A549 (cell line): ENCODE data around the gene FNDC10. TPM values are rescaled to one million over a fixed set of nuclear protein-coding genes. Genes with fewer than 3 reads are reported as not detected.
A peak's percentile ranks its signal among the peaks of the same experiment; 100 is the strongest.

Experiments
- ATAC-seq, 2 experiments: fragments of 200-7000 bp in 1 of 2; fragments of >200 bp in 1 of 2; cut with Nextera tagmentation in 1 of 2; cut with Tn5 transposase in 1 of 2; 3 replicates each; pipeline versions ENCODE4 v1.8.0 to v1.9.1; 2018 to 2020; ENCODE audit warnings: mild to moderate bottlenecking in 1 of 2, moderate library complexity in 1 of 2
- CTCF ChIA-PET: fragments of 300-600 bp; sonication (Branson Sonifier 250); formaldehyde crosslinking; extraction: SDS; loops from one replicate; lab custom pipeline; 2021; ENCODE audit warnings: antibody characterized with exemption, inconsistent platforms; lab: Yijun Ruan, JAX
- POLR2A ChIA-PET: fragments of 350-600 bp; formaldehyde crosslinking; extraction: SDS; loops from one replicate; lab custom pipeline; 2021; ENCODE audit warnings: antibody characterized with exemption, inconsistent platforms; lab: Yijun Ruan, JAX
- DNase-seq, 2 experiments: peaks; one replicate each; pipeline versions ENCODE4 v3.0.0 to v3.0.0-alpha.2; 2011 to 2016; ENCODE audit warnings: low read depth in 1 of 2, low spot score in 1 of 2
- FAIRE-seq: peaks from 2 replicates; lab custom pipeline; 2011; peaks lifted over from hg19 to GRCh38; lab: Jason Lieb, UNC
- H3K27ac ChIP-seq, 2 experiments: fragments of >200 bp; sonication (Bioruptor Twin); formaldehyde crosslinking; 3 replicates each; pipeline ENCODE4 v1.5.1; 2016 to 2017
- H3K4me1 ChIP-seq: fragments of >200 bp; sonication (Bioruptor Twin); formaldehyde crosslinking; 3 replicates; pipeline ENCODE4 v1.6.1; 2016
- H3K4me2 ChIP-seq: fragments of >200 bp; sonication (Bioruptor Twin); formaldehyde crosslinking; 3 replicates; pipeline ENCODE4 v1.6.1; 2016
- H3K4me3 ChIP-seq: fragments of >200 bp; sonication (Bioruptor Twin); formaldehyde crosslinking; 3 replicates; pipeline ENCODE4 v1.5.1; 2016
- H3K9me3 ChIP-seq: fragments of >200 bp; sonication (Bioruptor Twin); formaldehyde crosslinking; 3 replicates; pipeline ENCODE4 v1.6.1; 2016
- CEBPB ChIP-seq, 2 experiments: fragments of >200 bp in 1 of 2; sonication (Bioruptor Twin) in 1 of 2; formaldehyde crosslinking in 1 of 2; IDR thresholded peaks; 2 replicates each; pipeline ENCODE4 v1.6.1; 2012 to 2016
- CHD4 ChIP-seq: fragments of 200-600 bp; sonication (generic); IDR thresholded peaks from 2 replicates; pipeline ENCODE4 v1.6.1; 2016; ENCODE audit warnings: antibody characterized with exemption, mild to moderate bottlenecking, borderline replicate concordance
- EHMT2 ChIP-seq: fragments of 200-600 bp; sonication (generic); IDR thresholded peaks from 2 replicates; pipeline ENCODE4 v1.6.1; 2016; ENCODE audit warnings: antibody characterized with exemption, low read depth, mild to moderate bottlenecking, moderate library complexity
- FOSL2 ChIP-seq, 2 experiments: fragments of 450-650 bp in 1 of 2; fragments of >200 bp in 1 of 2; sonication (Bioruptor Twin) in 1 of 2; formaldehyde crosslinking; IDR thresholded peaks; 2 replicates each; pipeline versions ENCODE4 v1.5.0 to v1.6.1; 2016 to 2020; ENCODE audit warnings: mild to moderate bottlenecking in 1 of 2, moderate library complexity in 1 of 2
- FOXS1 ChIP-seq: fragments of 250-450 bp; sonication (Bioruptor Pico); IDR thresholded peaks from 2 replicates; pipeline ENCODE4 v1.5.0; 2020; ENCODE audit warnings: mild to moderate bottlenecking, moderate library complexity
- HOXB13 ChIP-seq: fragments of 250-450 bp; sonication (Bioruptor Pico); IDR thresholded peaks from 2 replicates; pipeline ENCODE4 v1.5.0; 2020; ENCODE audit warnings: low read depth, mild to moderate bottlenecking, moderate library complexity
- KDM5A ChIP-seq: fragments of 200-600 bp; sonication (generic); IDR thresholded peaks from 2 replicates; pipeline ENCODE4 v1.6.1; 2016; ENCODE audit warnings: antibody characterized with exemption, mild to moderate bottlenecking
- MAFK ChIP-seq: fragments of 450-650 bp; IDR thresholded peaks from 2 replicates; pipeline ENCODE4 v1.6.1; 2014; ENCODE audit not compliant: partially characterized antibody
- NPAS2 ChIP-seq: fragments of 250-450 bp; sonication (Bioruptor Pico); IDR thresholded peaks from 2 replicates; pipeline ENCODE4 v1.8.0; 2022; ENCODE audit warnings: mild to moderate bottlenecking, moderate library complexity, borderline replicate concordance
- NR3C1 ChIP-seq: fragments of >200 bp; sonication (Bioruptor Twin); formaldehyde crosslinking; IDR thresholded peaks from 3 replicates; pipeline ENCODE4 v1.6.1; 2017
- RAD21 ChIP-seq, 2 experiments: fragments of >200 bp in 1 of 2; sonication (Bioruptor Twin) in 1 of 2; formaldehyde crosslinking in 1 of 2; IDR thresholded peaks in 1 of 2; conservative IDR thresholded peaks in 1 of 2; 2 replicates in 1 of 2; 3 replicates in 1 of 2; pipeline ENCODE4 v1.6.1; 2012 to 2018; ENCODE audit warnings: inconsistent platforms in 1 of 2
- RARB ChIP-seq: fragments of 250-450 bp; sonication (Bioruptor Pico); IDR thresholded peaks from 2 replicates; pipeline ENCODE4 v1.8.0; 2021; ENCODE audit warnings: mild to moderate bottlenecking, moderate library complexity
- TFCP2L1 ChIP-seq: fragments of 250-450 bp; sonication (Bioruptor Pico); IDR thresholded peaks from 2 replicates; pipeline ENCODE4 v1.5.0; 2021; ENCODE audit warnings: mild to moderate bottlenecking
- TP53 ChIP-seq: fragments of 250-450 bp; sonication (Bioruptor Pico); IDR thresholded peaks from 2 replicates; pipeline ENCODE4 v1.5.0; 2021; ENCODE audit warnings: mild to moderate bottlenecking, moderate library complexity
- ZNF302 ChIP-seq: fragments of 250-450 bp; sonication (Bioruptor Pico); IDR thresholded peaks from 2 replicates; pipeline ENCODE4 v1.9.0; 2021; ENCODE audit warnings: inconsistent platforms, mild to moderate bottlenecking, moderate library complexity
- WGBS: methylation state at CpG from one replicate; pipeline ENCODE4 v1.1.6; 2017; ENCODE audit errors: missing lambda C conversion rate; 5-methylcytosine and 5-hydroxymethylcytosine counted together
- polyA plus RNA-seq, 4 experiments: library from polyadenylated mRNA; depleted of rRNA in 3 of 4; stranded (reverse); fragments of >200 nt; fragmentation: RNase III in 1 of 4; extraction: RNeasy Plus Mini Kit Qiagen cat#74134 plus additional on column Dnase treatment in 1 of 4; gene quantifications; 2 replicates in 3 of 4; 3 replicates in 1 of 4; pipeline ENCODE4 v1.2.3, GENCODE V29; 2011 to 2017
- TF ChIP-seq, protein P1 (sequence below): fragments of 450-650 bp; IDR thresholded peaks from 2 replicates; pipeline ENCODE4 v1.6.1; 2014; ENCODE audit warnings: antibody characterized with exemption
- TF ChIP-seq, protein P2 (sequence below): IDR thresholded peaks from 2 replicates; pipeline ENCODE4 v1.6.1; 2012
- TF ChIP-seq, protein P3 (sequence below): fragments of 200-600 bp; sonication (generic); IDR thresholded peaks from 2 replicates; pipeline ENCODE4 v1.6.1; 2016; ENCODE audit warnings: antibody characterized with exemption, mild to moderate bottlenecking, moderate library complexity
- TF ChIP-seq, protein P4 (sequence below): fragments of 250-450 bp; sonication (Bioruptor Pico); IDR thresholded peaks from 2 replicates; pipeline ENCODE4 v1.5.0; 2020; ENCODE audit warnings: low read depth, mild to moderate bottlenecking, moderate library complexity
- TF ChIP-seq, protein P5 (sequence below): IDR thresholded peaks from 2 replicates; pipeline ENCODE4 v1.6.1; 2012; ENCODE audit warnings: low read depth, borderline replicate concordance

The FNDC10 gene
- polyA plus RNA-seq, 2 of the 4 experiments (the other 2 are of a cell fraction): 0.56 to 4.0 TPM

DNA sequence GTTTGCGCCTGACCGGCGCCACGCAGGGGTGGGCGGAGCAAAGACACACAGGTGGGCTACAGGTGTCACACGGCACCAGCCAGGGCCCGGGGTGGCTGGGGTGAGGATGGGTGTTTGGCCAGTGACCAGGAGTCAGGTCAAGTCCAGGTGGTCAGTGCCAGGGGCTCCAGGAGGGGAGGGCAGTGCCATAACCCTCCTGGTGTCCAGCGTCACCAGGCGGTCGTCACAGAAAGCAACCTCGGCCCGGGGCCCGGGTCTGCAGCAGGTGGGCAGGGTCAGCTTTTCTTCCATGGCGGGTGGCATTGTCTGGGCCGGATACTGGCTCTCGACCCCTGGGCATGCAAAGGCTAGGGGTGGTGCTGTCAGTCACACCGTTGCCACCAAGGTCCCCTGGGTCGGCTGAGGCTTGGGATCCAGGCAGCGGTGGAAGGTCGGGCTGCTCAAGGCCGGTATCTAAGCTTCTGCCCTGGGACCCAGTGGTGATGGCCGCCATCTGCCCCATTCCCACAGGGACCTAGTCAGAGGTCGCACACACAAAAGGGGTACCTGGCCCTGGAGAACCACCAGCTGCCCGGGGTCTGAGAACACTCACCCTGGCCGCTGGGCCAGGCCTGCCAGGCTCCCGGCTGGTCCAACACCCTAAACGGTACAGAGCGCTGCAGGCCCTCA is 1.8 kb downstream of the FNDC10 start:
- H3K27ac ChIP-seq: no peak overlapping the region
- POLR2A ChIA-PET: no interaction called here
- FAIRE-seq: no peak
- CTCF ChIA-PET: interaction anchor here (0.9 to 1.6 kb wide), 4 partner anchors 15 to 28 kb away, joined by 3 to 9 read pairs (median 4); partner anchors contain the start of gene MIB2
- 72% methylated on average over 19 of the region's 28 CpGs for WGBS
- H3K4me3 ChIP-seq: no peak overlapping the region
- peaks cover 11% of the 10 kb centered on the region for H3K4me1 ChIP-seq
- H3K9me3 ChIP-seq: no peaks in the 10 kb centered on the region
- TF ChIP-seq TP53 (no peak), HOXB13 (CRISPR knock-in tag) (no peak), NPAS2 (no peak), ZNF302 (CRISPR knock-in tag) (no peak), RARB (CRISPR knock-in tag) (no peak), EHMT2 (no peak), FOXS1 (CRISPR knock-in tag) (no peak), NR3C1 (no peak), MAFK (no peak), FOSL2 (IDR thresholded peaks at IDR 0.05) (no peak), FOSL2 (CRISPR knock-in tag; IDR thresholded peaks at IDR 0.05) (no peak), CEBPB (IDR thresholded peaks at IDR 0.05) (no peak), TFCP2L1 (no peak)
- TF ChIP-seq, protein P1, sequence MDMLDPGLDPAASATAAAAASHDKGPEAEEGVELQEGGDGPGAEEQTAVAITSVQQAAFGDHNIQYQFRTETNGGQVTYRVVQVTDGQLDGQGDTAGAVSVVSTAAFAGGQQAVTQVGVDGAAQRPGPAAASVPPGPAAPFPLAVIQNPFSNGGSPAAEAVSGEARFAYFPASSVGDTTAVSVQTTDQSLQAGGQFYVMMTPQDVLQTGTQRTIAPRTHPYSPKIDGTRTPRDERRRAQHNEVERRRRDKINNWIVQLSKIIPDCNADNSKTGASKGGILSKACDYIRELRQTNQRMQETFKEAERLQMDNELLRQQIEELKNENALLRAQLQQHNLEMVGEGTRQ: no peak
- no peak for ATAC-seq
- H3K4me2 ChIP-seq: peak overlapping the region; percentile 58
- no peak for DNase-seq

DNA sequence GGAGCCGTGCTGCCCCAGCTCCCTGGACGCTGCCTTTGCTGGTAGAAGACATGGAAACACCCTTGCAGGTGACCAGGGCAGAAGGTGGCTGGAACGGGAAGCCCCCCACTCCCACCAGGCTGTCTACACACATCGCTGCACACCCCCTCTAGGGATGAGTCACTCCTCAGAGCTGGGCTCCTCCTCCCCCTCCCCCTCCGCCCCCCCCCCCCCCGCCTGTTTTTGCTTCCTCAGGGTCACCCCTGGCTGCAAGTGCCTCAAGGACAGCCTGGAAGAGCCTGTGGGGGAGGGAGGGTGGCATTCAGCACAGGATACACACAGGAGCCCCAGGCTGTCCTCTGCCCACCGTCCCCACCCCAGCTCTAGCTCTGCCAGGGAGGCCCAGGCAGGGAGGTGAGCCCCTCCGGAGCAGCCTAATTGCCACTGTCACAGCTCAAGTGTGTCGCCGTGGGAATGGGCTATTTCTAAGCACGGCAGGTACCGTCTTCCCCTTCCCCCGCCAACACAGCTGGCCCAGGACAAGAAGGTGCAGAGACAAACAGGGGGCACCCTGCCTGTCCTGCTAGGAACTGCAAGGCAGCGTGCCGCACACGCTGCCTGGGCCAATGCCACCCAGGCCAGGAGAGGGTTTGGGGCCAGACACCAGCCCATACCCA is 2.5 kb downstream of the FNDC10 start:
- TF ChIP-seq RAD21 (conservative IDR thresholded peaks at IDR 0.05 in 1 of 2, IDR thresholded peaks at IDR 0.05 in 1 of 2) (0 out of 5 replicates have a peak, but pooled peaks of 1 of the 2 experiments have one; percentile 4), ZNF302 (CRISPR knock-in tag) (no peak)
- TF ChIP-seq, protein P2, sequence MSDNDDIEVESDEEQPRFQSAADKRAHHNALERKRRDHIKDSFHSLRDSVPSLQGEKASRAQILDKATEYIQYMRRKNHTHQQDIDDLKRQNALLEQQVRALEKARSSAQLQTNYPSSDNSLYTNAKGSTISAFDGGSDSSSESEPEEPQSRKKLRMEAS: peak; percentile 50; the same call in 1 of the 2 replicates
- H3K27ac ChIP-seq: 0 out of 6 replicates have a peak overlapping the region, but pooled peaks of 1 of the 2 experiments have one; percentile 49
- H3K9me3 ChIP-seq: no peaks in the 10 kb centered on the region
- ATAC-seq (peak; percentile 73 to 86), DNase-seq (peak; percentile 61 to 73), FAIRE-seq (no peak)
- POLR2A ChIA-PET: interaction anchor here (0.5 to 1.0 kb wide), 4 partner anchors 12 to 32 kb away, joined by 3 to 6 read pairs (median 4); no protein-coding TSS in a partner anchor
- WGBS: 11% methylated on average over 3 of the region's 16 CpGs
- H3K4me2 ChIP-seq: peak overlapping the region; percentile 58
- peaks cover 11% of the 10 kb centered on the region for H3K4me1 ChIP-seq
- H3K4me3 ChIP-seq: no peak overlapping the region
- CTCF ChIA-PET: interaction anchor here (0.9 to 1.6 kb wide), 6 partner anchors 9 to 27 kb away, joined by 3 to 9 read pairs (median 4); partner anchors contain the start of gene MIB2

DNA sequence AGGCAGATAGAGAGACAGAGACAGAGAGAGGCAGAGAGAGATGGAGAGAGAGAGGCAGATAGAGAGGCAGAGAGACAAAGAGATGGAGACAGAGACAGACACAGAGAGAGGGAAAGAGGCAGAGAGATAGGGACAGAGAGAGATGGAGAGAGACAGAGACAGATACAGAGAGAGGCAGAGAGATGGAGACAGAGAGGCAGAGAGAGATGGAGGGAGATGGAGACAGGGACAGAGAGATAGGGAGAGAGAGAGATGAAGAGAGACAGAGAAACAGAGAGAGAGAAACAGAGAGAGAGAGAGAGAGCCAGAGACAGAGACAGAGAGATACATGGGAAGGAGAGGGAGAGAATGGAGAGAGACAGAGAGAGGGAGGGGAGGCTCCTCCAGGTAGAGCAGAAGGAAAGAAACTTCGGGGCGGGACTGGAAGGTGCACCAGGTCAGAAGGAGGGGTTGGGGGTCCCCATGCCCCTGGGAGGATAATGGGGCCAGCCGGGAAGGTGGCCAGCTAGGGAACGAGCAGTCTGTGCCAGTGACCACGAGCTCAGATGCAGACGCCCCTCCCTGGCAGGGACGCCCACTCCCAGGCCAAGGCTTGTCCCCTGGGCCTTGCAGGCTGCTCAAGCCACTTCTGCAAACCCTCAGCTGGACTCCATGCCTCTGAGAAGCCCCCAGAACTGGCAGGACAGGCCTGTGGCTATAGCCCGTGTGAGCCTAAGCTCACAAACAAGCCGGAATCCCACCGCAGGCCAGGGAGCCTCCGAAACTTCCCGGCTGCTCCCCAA is 3.3 kb downstream of the FNDC10 start:
- no peak for DNase-seq
- POLR2A ChIA-PET: interaction anchor here (0.5 to 1.0 kb wide), 4 partner anchors 12 to 31 kb away, joined by 3 to 6 read pairs (median 4); no protein-coding TSS in a partner anchor
- peak in 1 of 2 experiments; percentile 32; a peak in 3 of 6 replicates for ATAC-seq
- H3K4me3 ChIP-seq: no peak overlapping the region
- no peak overlapping the region for H3K4me2 ChIP-seq
- peaks cover 11% of the 10 kb centered on the region for H3K4me1 ChIP-seq
- H3K9me3 ChIP-seq: no peaks in the 10 kb centered on the region
- FAIRE-seq: no peak
- TF ChIP-seq CHD4 (no peak), NPAS2 (no peak), KDM5A (no peak), RARB (CRISPR knock-in tag) (no peak)
- TF ChIP-seq, protein P3, sequence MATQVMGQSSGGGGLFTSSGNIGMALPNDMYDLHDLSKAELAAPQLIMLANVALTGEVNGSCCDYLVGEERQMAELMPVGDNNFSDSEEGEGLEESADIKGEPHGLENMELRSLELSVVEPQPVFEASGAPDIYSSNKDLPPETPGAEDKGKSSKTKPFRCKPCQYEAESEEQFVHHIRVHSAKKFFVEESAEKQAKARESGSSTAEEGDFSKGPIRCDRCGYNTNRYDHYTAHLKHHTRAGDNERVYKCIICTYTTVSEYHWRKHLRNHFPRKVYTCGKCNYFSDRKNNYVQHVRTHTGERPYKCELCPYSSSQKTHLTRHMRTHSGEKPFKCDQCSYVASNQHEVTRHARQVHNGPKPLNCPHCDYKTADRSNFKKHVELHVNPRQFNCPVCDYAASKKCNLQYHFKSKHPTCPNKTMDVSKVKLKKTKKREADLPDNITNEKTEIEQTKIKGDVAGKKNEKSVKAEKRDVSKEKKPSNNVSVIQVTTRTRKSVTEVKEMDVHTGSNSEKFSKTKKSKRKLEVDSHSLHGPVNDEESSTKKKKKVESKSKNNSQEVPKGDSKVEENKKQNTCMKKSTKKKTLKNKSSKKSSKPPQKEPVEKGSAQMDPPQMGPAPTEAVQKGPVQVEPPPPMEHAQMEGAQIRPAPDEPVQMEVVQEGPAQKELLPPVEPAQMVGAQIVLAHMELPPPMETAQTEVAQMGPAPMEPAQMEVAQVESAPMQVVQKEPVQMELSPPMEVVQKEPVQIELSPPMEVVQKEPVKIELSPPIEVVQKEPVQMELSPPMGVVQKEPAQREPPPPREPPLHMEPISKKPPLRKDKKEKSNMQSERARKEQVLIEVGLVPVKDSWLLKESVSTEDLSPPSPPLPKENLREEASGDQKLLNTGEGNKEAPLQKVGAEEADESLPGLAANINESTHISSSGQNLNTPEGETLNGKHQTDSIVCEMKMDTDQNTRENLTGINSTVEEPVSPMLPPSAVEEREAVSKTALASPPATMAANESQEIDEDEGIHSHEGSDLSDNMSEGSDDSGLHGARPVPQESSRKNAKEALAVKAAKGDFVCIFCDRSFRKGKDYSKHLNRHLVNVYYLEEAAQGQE: no peak
- TF ChIP-seq, protein P4, sequence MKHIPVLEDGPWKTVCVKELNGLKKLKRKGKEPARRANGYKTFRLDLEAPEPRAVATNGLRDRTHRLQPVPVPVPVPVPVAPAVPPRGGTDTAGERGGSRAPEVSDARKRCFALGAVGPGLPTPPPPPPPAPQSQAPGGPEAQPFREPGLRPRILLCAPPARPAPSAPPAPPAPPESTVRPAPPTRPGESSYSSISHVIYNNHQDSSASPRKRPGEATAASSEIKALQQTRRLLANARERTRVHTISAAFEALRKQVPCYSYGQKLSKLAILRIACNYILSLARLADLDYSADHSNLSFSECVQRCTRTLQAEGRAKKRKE: no peak
- TF ChIP-seq, protein P5, sequence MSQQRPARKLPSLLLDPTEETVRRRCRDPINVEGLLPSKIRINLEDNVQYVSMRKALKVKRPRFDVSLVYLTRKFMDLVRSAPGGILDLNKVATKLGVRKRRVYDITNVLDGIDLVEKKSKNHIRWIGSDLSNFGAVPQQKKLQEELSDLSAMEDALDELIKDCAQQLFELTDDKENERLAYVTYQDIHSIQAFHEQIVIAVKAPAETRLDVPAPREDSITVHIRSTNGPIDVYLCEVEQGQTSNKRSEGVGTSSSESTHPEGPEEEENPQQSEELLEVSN: no peak
- TF ChIP-seq, protein P2: no peak
- TF ChIP-seq, all 56 proteins: peak for 0
- no peak overlapping the region for H3K27ac ChIP-seq
- CTCF ChIA-PET: interaction anchor here (0.9 to 1.6 kb wide), 5 partner anchors 8 to 18 kb away, joined by 3 to 9 read pairs (median 4); partner anchors contain the start of gene MIB2
- 48% methylated on average over 7 of the region's 12 CpGs for WGBS
